Astrocyte of the cerebellum (primary cell): ENCODE measurements around the gene SYNJ2.

ENCODE experiments used
- DNase-seq: peaks from one replicate; pipeline ENCODE4 v3.0.0-alpha.2; 2011; ENCODE audit warnings: low read depth
- H3K4me3 ChIP-seq: 2 replicates; pipeline ENCODE4 v1.5.1; 2011; ENCODE audit warnings: mild to moderate bottlenecking, low read depth, low read length, moderate library complexity
- CTCF ChIP-seq: IDR thresholded peaks from 2 replicates; pipeline ENCODE4 v1.5.1; 2012; ENCODE audit warnings: low read length, low read depth, moderate library complexity, mild to moderate bottlenecking; ENCODE audit errors: missing control alignments
- in situ Hi-C: cut with HindIII; loops from 2 replicates; pipeline ENCODE4 v1.10.0; 2017; ENCODE audit warnings: low sequenced_read_pairs

The SYNJ2 gene

DNA sequence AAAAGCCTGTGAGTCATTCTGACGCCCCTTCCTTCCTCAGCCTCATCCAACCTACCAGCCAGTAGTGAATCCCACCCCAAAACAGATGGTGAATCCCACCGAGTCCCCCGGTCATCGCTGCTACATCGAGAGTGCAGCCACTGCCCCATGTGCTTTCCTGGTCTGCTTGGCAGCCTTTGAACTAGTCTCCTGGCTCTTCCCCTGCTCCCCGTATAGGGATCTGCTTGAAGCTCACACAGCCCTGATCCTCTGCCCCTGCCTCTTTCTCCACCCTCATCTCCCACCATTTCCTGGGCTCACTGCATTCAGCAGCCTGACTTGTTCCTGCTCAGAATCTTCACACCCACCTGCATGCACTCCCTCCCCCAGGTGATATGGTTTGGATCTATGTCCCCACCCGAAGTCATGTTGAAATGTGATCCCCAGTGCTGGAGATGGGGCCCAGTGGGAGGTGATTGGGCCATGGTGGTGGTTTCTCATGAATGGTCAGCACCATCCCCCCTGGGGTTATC is 14.6 kb downstream of the SYNJ2 start:
- DNase-seq = no peak
- no peak overlapping the region for H3K4me3 ChIP-seq
- no peak for TF ChIP-seq CTCF
- in situ Hi-C loops = no loop called here

GRCh38 chr6:157996918-157997702 is 15.4 kb downstream of the SYNJ2 start:
- in situ Hi-C loops = no loop called here
- DNase-seq = no peak
- H3K4me3 ChIP-seq = no peak overlapping the region
- TF ChIP-seq CTCF = no peak

GRCh38 chr6:157997893-157998608 is 16.4 kb downstream of the SYNJ2 start:
- H3K4me3 ChIP-seq = no peak overlapping the region
- in situ Hi-C loops = no loop called here
- no peak for DNase-seq
- TF ChIP-seq CTCF = no peak

GRCh38 chr6:157998707-157999167 is 17.1 kb downstream of the SYNJ2 start:
- in situ Hi-C loops = no loop called here
- DNase-seq = no peak
- TF ChIP-seq CTCF = no peak
- H3K4me3 ChIP-seq = no peak overlapping the region

GRCh38 chr6:157999168-158000051 is 17.7 kb downstream of the SYNJ2 start:
- no peak for DNase-seq
- in situ Hi-C loops = no loop called here
- TF ChIP-seq CTCF = no peak
- H3K4me3 ChIP-seq = no peak overlapping the region
